ENCODE data around the gene ANKRD62. TPM values are rescaled to one million over a fixed set of nuclear protein-coding genes. Genes with fewer than 3 reads are reported as not detected.

The ANKRD62 gene
- total and polyA plus RNA-seq, 2 of the 4 experiments (the other 2 are of a cell fraction), result not detected

GRCh38 chr18:12101266-12101665 lies 7.6 kb downstream of the ANKRD62 start:
- Histone ChIP-seq H3K4me3 (ENCODE audit: insufficient read depth, low read depth, low read length) (no peak overlapping the region), H2BK20ac (ENCODE audit: low read depth, low read length) (no peak overlapping the region), H3K18ac (ENCODE audit: low read depth, low read length) (no peak overlapping the region), H3K27me3 (ENCODE audit: control insufficient read depth, insufficient read depth, low read length) (peaks cover 7% of the 10 kb centered on the region), H3K56ac (ENCODE audit: extremely low read depth, insufficient read depth, low read length) (no peak overlapping the region), H3K36me3 (ENCODE audit: control insufficient read depth, insufficient read depth, low read length) (no peaks in the 10 kb centered on the region), H2AK5ac (ENCODE audit: low read depth, low read length) (no peak overlapping the region), H3K4me1 (ENCODE audit: control insufficient read depth, insufficient read depth, low read length) (no peaks in the 10 kb centered on the region), H3K4ac (ENCODE audit: low read depth, low read length) (no peak overlapping the region), H3K79me1 (ENCODE audit: low read depth in 1 of 2, low read length in 2 of 2) (no peaks in the 10 kb centered on the region), H2AK9ac (replicated peaks; ENCODE audit: low read depth, low read length, poor library complexity) (no peak overlapping the region), H2BK15ac (ENCODE audit: low read depth, low read length) (no peak overlapping the region), H4K91ac (ENCODE audit: insufficient read depth, low read depth, low read length) (no peak overlapping the region), H2AFZ (replicated peaks; ENCODE audit: low read length, poor library complexity) (no peak overlapping the region), H4K20me1 (ENCODE audit: insufficient read depth, low read length) (no peaks in the 10 kb centered on the region), H3K27ac (ENCODE audit: insufficient read depth, low read length) (no peak overlapping the region), H3K23ac (ENCODE audit: low read depth, low read length) (no peak overlapping the region), H3K9ac (ENCODE audit: low read depth, low read length) (no peak overlapping the region), H2BK120ac (ENCODE audit: low read depth, low read length) (no peak overlapping the region), H4K5ac (ENCODE audit: low read depth, low read length) (no peak overlapping the region), H3K4me2 (ENCODE audit: low read depth, low read length) (no peak overlapping the region), H2BK5ac (ENCODE audit: low read depth, low read length, poor library complexity, severe bottlenecking) (no peak overlapping the region), H3K9me3 (ENCODE audit: control insufficient read depth, insufficient read depth, low read length) (no peaks in the 10 kb centered on the region), H3K9me1 (ENCODE audit: insufficient read depth, low read length) (no peaks in the 10 kb centered on the region), H4K8ac (ENCODE audit: low read depth in 2 of 2, low read length in 2 of 2) (no peak overlapping the region), H3K14ac (replicated peaks; ENCODE audit: low read depth, low read length) (no peak overlapping the region)
- no CpG with 5 or more reads among the region's 1 CpG for WGBS, 2 experiments (ENCODE audit: extremely low coverage in 2 of 2, insufficient read length in 1 of 2)
- intact Hi-C loops (cut with micrococcal nuclease), result loop anchor here (5.0 kb wide), 1 partner anchor 61 kb away; no protein-coding TSS in a partner anchor
- in situ Hi-C loops (cut with MboI; ENCODE audit: low sequenced_read_pairs), result no loop called here
- no TSS peak for BruUV-seq (replicated peaks)
- POLR2A ChIA-PET (ENCODE audit: unreplicated experiment), result no interaction called here
- ATAC-seq (ENCODE audit: low read depth), result no peak
- DNase-seq, result no peak
- TF ChIP-seq NFE2L2 (IDR thresholded peaks at IDR 0.05; ENCODE audit: low read depth, low read length) (no peak), RAD21 (IDR thresholded peaks at IDR 0.05; ENCODE audit: low read length) (no peak), MXI1 (IDR thresholded peaks at IDR 0.05; ENCODE audit: borderline replicate concordance, low read depth, low read length) (no peak), RFX5 (IDR thresholded peaks at IDR 0.05; ENCODE audit: low read depth, low read length) (no peak), MAZ (IDR thresholded peaks at IDR 0.05; ENCODE audit: borderline replicate concordance, low read depth, low read length) (no peak), RCOR1 (IDR thresholded peaks at IDR 0.05; ENCODE audit: insufficient replicate concordance, low read length) (no peak), USF2 (IDR thresholded peaks at IDR 0.05; ENCODE audit: low read depth, low read length) (no peak), ELK1 (IDR thresholded peaks at IDR 0.05; ENCODE audit: borderline replicate concordance, low read depth, low read length) (no peak), CEBPB (IDR thresholded peaks at IDR 0.05; ENCODE audit: low read depth, low read length) (no peak), FOS (IDR thresholded peaks at IDR 0.05; ENCODE audit: low read depth, low read length) (no peak), CHD1 (IDR thresholded peaks at IDR 0.05; ENCODE audit: low read depth, low read length) (no peak)
- TF ChIP-seq, protein P1, sequence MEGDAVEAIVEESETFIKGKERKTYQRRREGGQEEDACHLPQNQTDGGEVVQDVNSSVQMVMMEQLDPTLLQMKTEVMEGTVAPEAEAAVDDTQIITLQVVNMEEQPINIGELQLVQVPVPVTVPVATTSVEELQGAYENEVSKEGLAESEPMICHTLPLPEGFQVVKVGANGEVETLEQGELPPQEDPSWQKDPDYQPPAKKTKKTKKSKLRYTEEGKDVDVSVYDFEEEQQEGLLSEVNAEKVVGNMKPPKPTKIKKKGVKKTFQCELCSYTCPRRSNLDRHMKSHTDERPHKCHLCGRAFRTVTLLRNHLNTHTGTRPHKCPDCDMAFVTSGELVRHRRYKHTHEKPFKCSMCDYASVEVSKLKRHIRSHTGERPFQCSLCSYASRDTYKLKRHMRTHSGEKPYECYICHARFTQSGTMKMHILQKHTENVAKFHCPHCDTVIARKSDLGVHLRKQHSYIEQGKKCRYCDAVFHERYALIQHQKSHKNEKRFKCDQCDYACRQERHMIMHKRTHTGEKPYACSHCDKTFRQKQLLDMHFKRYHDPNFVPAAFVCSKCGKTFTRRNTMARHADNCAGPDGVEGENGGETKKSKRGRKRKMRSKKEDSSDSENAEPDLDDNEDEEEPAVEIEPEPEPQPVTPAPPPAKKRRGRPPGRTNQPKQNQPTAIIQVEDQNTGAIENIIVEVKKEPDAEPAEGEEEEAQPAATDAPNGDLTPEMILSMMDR (conservative IDR thresholded peaks at IDR 0.05; ENCODE audit: low read depth, low read length), result no peak
- dilution Hi-C loops (cut with HindIII; ENCODE audit: low sequenced_read_pairs, unreplicated experiment), result no loop called here
- CTCF ChIA-PET, result interaction anchor here (0.7 kb wide), 1 partner anchor 22 kb away, joined by 3 read pairs; no protein-coding TSS in a partner anchor

Data from IMR-90 (cell line).